Measurements from ENCODE around the gene NOC2L. TPM values are rescaled to one million over a fixed set of nuclear protein-coding genes. Genes with fewer than 3 reads are reported as not detected.
A peak's percentile ranks its signal among the peaks of the same experiment; 100 is the strongest.
"Not testable (repeated sequence)": the region's sequence is repeated elsewhere in the genome, so short reads cannot be mapped to it uniquely, and the experiment has no call there.

Gene NOC2L
- total RNA-seq, 6 donors from 2014 or later = 28.7 to 66.0 (median 51.0) TPM

- TF ChIP-seq POLR2A (IDR thresholded peaks at IDR 0.05) = no peak
- TF ChIP-seq EP300 (IDR thresholded peaks at IDR 0.05) = no peak
- 54 to 90% methylated on average over 2 to 67 of the region's 75 CpGs for WGBS, 2 donors
- ATAC-seq (ENCODE audit: low FRiP score in 2 of 2) (no peak), DNase-seq (peak in 1 of 2 donors; percentile 84)
- H3K4me1 ChIP-seq = peaks cover 25 to 45% (median 38%) of the 10 kb centered on the region in 4 donors
- peak overlapping the region in 3 of 4 donors; percentile 62 to 72 (median 66) for H3K4me3 ChIP-seq
- no peaks in the 10 kb centered on the region for H3K36me3 ChIP-seq
- peak overlapping the region in 2 of 4 donors; percentile 98 for H3K27ac ChIP-seq
- peaks cover 0 to 41% (median 18%) of the 10 kb centered on the region in 4 donors for H3K27me3 ChIP-seq
- H3K9me3 ChIP-seq = no peaks in the 10 kb centered on the region
Measured at GRCh38 chr1:997993-998744, 39.1 kb upstream of the NOC2L start.

GRCh38 chr1:997713-997992 is 38.6 kb upstream of the NOC2L start:
- no peak overlapping the region for H3K4me3 ChIP-seq
- TF ChIP-seq CTCF (IDR thresholded peaks at IDR 0.05) (no peak), POLR2AphosphoS5 (IDR thresholded peaks at IDR 0.05) (no peak), POLR2A (IDR thresholded peaks at IDR 0.05) (no peak), EP300 (IDR thresholded peaks at IDR 0.05) (no peak)
- ATAC-seq (ENCODE audit: low FRiP score in 2 of 2) (no peak), DNase-seq (no peak)
- peaks cover 25 to 45% (median 38%) of the 10 kb centered on the region in 4 donors for H3K4me1 ChIP-seq
- H3K9me3 ChIP-seq = no peaks in the 10 kb centered on the region
- no peaks in the 10 kb centered on the region for H3K36me3 ChIP-seq
- H3K27ac ChIP-seq = no peak overlapping the region
- WGBS, 2 donors = 100% methylated on average over 1 of the region's 3 CpGs; no CpG with 5 or more reads in 1 of the 2 donors
- H3K27me3 ChIP-seq = peaks cover 0 to 41% (median 18%) of the 10 kb centered on the region in 4 donors

- Histone ChIP-seq H3K9me3 (peaks cover 0 to 2% (median under 1%) of the 10 kb centered on the region in 4 donors), H3K36me3 (no peaks in the 10 kb centered on the region), H3K4me3 (no peak overlapping the region), H3K27ac (no peak overlapping the region), H3K27me3 (peaks cover 0 to 41% (median 18%) of the 10 kb centered on the region in 4 donors), H3K4me1 (peaks cover 25 to 44% (median 37%) of the 10 kb centered on the region in 4 donors)
- DNase-seq (peak in 1 of 2 donors; percentile 61), ATAC-seq (ENCODE audit: low FRiP score in 2 of 2) (no peak)
- no peak for TF ChIP-seq POLR2A (IDR thresholded peaks at IDR 0.05)
- no peak for TF ChIP-seq EP300 (IDR thresholded peaks at IDR 0.05)
- TF ChIP-seq POLR2AphosphoS5 (IDR thresholded peaks at IDR 0.05) = no peak
- TF ChIP-seq CTCF (IDR thresholded peaks at IDR 0.05) = no peak
- 74 to 80% methylated on average over 13 to 23 of the region's 24 CpGs for WGBS, 2 donors
Measured at GRCh38 chr1:996851-997712, 38.0 kb upstream of the NOC2L start.

GRCh38 chr1:995665-996633 is 36.9 kb upstream of the NOC2L start:
- 31 to 35% methylated on average over 10 to 25 of the region's 30 CpGs for WGBS, 2 donors
- Histone ChIP-seq H3K9me3 (peaks cover 0 to 10% (median 5%) of the 10 kb centered on the region in 4 donors), H3K27me3 (peaks cover 0 to 34% (median 16%) of the 10 kb centered on the region in 4 donors), H3K4me3 (no peak overlapping the region), H3K36me3 (no peaks in the 10 kb centered on the region), H3K27ac (no peak overlapping the region), H3K4me1 (peaks cover 17 to 33% (median 26%) of the 10 kb centered on the region in 4 donors)
- peak in 1 of 2 donors; percentile 69 for DNase-seq
- no peak for ATAC-seq (ENCODE audit: low FRiP score in 2 of 2)
- TF ChIP-seq POLR2A (IDR thresholded peaks at IDR 0.05) = no peak
- no peak for TF ChIP-seq CTCF (IDR thresholded peaks at IDR 0.05)
- TF ChIP-seq EP300 (IDR thresholded peaks at IDR 0.05) = no peak
- TF ChIP-seq POLR2AphosphoS5 (IDR thresholded peaks at IDR 0.05) = no peak

GRCh38 chr1:994546-994945 is 35.5 kb upstream of the NOC2L start:
- not testable (repeated sequence) for H3K9me3 ChIP-seq; ATAC-seq (ENCODE audit: low FRiP score in 2 of 2); H3K4me3 ChIP-seq; H3K27ac ChIP-seq; H3K36me3 ChIP-seq; DNase-seq
- WGBS, 2 donors = 56 to 85% methylated on average over 2 to 6 of the region's 6 CpGs
- H3K4me1 ChIP-seq = peaks cover 9 to 19% (median 17%) of the 10 kb centered on the region in 4 donors
- H3K27me3 ChIP-seq = peaks cover 0 to 24% (median 15%) of the 10 kb centered on the region in 4 donors
